ENCODE measurements around the gene EML4. TPM values are rescaled to one million over a fixed set of nuclear protein-coding genes. Genes with fewer than 3 reads are reported as not detected.

EML4 gene
- total and polyA plus RNA-seq, 2 of the 13 experiments (the other 11 are each of a cell fraction or from before 2014, with no cell fraction given), result 243 to 476 TPM

DNA sequence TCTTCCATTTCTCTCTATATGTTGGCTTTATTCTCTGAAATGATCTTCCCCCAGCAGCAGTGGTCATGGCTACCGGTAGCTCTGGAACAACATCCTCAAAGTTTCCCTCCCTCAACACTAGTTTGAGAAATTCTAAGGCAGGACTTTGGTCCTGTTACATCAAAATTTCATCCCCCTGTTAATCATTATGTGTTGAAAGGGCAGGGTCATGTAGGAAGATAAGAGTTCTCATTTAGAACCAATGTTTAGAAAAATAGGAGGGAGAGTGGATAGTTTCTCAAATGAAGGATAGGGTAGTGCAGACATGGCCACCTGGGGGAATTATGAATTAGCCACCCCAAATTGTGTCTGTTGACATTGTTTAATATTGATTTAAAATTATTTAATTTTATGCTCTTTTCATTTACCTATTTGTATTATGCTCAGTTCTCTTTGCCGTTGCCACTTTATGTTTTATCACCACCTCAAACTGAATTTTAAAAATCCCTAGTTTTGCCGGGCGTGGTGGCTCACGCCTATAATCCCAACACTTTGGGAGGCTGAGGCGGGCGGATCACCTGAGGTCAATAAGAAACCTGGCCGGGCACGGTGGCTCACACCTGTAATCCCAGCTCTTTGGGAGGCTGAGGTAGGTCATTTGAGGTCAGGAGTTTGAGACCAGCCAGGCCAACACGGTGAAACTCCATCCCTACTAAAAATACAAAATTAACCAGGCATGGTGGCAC, 22.3 kb downstream of the EML4 start (continued):
- TF ChIP-seq, protein P1, sequence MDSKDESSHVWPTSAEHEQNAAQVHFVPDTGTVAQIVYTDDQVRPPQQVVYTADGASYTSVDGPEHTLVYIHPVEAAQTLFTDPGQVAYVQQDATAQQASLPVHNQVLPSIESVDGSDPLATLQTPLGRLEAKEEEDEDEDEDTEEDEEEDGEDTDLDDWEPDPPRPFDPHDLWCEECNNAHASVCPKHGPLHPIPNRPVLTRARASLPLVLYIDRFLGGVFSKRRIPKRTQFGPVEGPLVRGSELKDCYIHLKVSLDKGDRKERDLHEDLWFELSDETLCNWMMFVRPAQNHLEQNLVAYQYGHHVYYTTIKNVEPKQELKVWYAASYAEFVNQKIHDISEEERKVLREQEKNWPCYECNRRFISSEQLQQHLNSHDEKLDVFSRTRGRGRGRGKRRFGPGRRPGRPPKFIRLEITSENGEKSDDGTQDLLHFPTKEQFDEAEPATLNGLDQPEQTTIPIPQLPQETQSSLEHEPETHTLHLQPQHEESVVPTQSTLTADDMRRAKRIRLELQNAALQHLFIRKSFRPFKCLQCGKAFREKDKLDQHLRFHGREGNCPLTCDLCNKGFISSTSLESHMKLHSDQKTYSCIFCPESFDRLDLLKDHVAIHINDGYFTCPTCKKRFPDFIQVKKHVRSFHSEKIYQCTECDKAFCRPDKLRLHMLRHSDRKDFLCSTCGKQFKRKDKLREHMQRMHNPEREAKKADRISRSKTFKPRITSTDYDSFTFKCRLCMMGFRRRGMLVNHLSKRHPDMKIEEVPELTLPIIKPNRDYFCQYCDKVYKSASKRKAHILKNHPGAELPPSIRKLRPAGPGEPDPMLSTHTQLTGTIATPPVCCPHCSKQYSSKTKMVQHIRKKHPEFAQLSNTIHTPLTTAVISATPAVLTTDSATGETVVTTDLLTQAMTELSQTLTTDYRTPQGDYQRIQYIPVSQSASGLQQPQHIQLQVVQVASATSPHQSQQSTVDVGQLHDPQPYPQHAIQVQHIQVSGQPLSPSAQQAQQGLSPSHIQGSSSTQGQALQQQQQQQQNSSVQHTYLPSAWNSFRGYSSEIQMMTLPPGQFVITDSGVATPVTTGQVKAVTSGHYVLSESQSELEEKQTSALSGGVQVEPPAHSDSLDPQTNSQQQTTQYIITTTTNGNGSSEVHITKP (CRISPR knock-in tag; IDR thresholded peaks at IDR 0.05; ENCODE audit: low read depth), result no peak
- TF ChIP-seq, protein P2, sequence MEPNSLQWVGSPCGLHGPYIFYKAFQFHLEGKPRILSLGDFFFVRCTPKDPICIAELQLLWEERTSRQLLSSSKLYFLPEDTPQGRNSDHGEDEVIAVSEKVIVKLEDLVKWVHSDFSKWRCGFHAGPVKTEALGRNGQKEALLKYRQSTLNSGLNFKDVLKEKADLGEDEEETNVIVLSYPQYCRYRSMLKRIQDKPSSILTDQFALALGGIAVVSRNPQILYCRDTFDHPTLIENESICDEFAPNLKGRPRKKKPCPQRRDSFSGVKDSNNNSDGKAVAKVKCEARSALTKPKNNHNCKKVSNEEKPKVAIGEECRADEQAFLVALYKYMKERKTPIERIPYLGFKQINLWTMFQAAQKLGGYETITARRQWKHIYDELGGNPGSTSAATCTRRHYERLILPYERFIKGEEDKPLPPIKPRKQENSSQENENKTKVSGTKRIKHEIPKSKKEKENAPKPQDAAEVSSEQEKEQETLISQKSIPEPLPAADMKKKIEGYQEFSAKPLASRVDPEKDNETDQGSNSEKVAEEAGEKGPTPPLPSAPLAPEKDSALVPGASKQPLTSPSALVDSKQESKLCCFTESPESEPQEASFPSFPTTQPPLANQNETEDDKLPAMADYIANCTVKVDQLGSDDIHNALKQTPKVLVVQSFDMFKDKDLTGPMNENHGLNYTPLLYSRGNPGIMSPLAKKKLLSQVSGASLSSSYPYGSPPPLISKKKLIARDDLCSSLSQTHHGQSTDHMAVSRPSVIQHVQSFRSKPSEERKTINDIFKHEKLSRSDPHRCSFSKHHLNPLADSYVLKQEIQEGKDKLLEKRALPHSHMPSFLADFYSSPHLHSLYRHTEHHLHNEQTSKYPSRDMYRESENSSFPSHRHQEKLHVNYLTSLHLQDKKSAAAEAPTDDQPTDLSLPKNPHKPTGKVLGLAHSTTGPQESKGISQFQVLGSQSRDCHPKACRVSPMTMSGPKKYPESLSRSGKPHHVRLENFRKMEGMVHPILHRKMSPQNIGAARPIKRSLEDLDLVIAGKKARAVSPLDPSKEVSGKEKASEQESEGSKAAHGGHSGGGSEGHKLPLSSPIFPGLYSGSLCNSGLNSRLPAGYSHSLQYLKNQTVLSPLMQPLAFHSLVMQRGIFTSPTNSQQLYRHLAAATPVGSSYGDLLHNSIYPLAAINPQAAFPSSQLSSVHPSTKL (CRISPR knock-in tag; IDR thresholded peaks at IDR 0.05), result peak; percentile 97
- peak; percentile 58; the same call in 1 of the 2 replicates for TF ChIP-seq JUNB (CRISPR knock-in tag; IDR thresholded peaks at IDR 0.05; ENCODE audit: borderline replicate concordance)
- TF ChIP-seq ZNF180 (CRISPR knock-in tag; IDR thresholded peaks at IDR 0.05; ENCODE audit: borderline replicate concordance, low read depth), result no peak
- TF ChIP-seq, protein P3, sequence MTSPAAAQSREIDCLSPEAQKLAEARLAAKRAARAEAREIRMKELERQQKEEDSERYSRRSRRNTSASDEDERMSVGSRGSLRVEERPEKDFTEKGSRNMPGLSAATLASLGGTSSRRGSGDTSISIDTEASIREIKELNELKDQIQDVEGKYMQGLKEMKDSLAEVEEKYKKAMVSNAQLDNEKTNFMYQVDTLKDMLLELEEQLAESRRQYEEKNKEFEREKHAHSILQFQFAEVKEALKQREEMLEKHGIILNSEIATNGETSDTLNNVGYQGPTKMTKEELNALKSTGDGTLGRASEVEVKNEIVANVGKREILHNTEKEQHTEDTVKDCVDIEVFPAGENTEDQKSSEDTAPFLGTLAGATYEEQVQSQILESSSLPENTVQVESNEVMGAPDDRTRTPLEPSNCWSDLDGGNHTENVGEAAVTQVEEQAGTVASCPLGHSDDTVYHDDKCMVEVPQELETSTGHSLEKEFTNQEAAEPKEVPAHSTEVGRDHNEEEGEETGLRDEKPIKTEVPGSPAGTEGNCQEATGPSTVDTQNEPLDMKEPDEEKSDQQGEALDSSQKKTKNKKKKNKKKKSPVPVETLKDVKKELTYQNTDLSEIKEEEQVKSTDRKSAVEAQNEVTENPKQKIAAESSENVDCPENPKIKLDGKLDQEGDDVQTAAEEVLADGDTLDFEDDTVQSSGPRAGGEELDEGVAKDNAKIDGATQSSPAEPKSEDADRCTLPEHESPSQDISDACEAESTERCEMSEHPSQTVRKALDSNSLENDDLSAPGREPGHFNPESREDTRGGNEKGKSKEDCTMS (CRISPR knock-in tag; conservative IDR thresholded peaks at IDR 0.05), result no peak
- TF ChIP-seq FOXC1 (CRISPR knock-in tag; IDR thresholded peaks at IDR 0.05; ENCODE audit: borderline replicate concordance), result no peak; the same call in 1 of the 2 replicates
- no peak for TF ChIP-seq ZNF766 (CRISPR knock-in tag; IDR thresholded peaks at IDR 0.05; ENCODE audit: borderline replicate concordance)
- peak; percentile 66; the same call in 1 of the 2 replicates for TF ChIP-seq RFX3 (CRISPR knock-in tag; IDR thresholded peaks at IDR 0.05)
- TF ChIP-seq ZBTB7B (CRISPR knock-in tag; IDR thresholded peaks at IDR 0.05), result no peak
- TF ChIP-seq, protein P4, sequence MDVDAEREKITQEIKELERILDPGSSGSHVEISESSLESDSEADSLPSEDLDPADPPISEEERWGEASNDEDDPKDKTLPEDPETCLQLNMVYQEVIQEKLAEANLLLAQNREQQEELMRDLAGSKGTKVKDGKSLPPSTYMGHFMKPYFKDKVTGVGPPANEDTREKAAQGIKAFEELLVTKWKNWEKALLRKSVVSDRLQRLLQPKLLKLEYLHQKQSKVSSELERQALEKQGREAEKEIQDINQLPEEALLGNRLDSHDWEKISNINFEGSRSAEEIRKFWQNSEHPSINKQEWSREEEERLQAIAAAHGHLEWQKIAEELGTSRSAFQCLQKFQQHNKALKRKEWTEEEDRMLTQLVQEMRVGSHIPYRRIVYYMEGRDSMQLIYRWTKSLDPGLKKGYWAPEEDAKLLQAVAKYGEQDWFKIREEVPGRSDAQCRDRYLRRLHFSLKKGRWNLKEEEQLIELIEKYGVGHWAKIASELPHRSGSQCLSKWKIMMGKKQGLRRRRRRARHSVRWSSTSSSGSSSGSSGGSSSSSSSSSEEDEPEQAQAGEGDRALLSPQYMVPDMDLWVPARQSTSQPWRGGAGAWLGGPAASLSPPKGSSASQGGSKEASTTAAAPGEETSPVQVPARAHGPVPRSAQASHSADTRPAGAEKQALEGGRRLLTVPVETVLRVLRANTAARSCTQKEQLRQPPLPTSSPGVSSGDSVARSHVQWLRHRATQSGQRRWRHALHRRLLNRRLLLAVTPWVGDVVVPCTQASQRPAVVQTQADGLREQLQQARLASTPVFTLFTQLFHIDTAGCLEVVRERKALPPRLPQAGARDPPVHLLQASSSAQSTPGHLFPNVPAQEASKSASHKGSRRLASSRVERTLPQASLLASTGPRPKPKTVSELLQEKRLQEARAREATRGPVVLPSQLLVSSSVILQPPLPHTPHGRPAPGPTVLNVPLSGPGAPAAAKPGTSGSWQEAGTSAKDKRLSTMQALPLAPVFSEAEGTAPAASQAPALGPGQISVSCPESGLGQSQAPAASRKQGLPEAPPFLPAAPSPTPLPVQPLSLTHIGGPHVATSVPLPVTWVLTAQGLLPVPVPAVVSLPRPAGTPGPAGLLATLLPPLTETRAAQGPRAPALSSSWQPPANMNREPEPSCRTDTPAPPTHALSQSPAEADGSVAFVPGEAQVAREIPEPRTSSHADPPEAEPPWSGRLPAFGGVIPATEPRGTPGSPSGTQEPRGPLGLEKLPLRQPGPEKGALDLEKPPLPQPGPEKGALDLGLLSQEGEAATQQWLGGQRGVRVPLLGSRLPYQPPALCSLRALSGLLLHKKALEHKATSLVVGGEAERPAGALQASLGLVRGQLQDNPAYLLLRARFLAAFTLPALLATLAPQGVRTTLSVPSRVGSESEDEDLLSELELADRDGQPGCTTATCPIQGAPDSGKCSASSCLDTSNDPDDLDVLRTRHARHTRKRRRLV (CRISPR knock-in tag; IDR thresholded peaks at IDR 0.05), result no peak
- no peak for TF ChIP-seq PRMT3 (CRISPR knock-in tag; IDR thresholded peaks at IDR 0.05; ENCODE audit: borderline replicate concordance, low read depth)
- TF ChIP-seq SRSF4 (IDR thresholded peaks at IDR 0.05; ENCODE audit: low read depth, low read length, poor library complexity, severe bottlenecking), result no peak

Data from HepG2 (cell line).